DMS79 (cell line): ENCODE data around the gene OXER1.
"Not testable (repeated sequence)": the region's sequence is repeated elsewhere in the genome, so short reads cannot be mapped to it uniquely, and the experiment has no call there.

Experiments
- DNase-seq: peaks from one replicate; lab custom pipeline; 2025; lab: John Stamatoyannopoulos, UW

Gene OXER1

GRCh38 chr2:42752314-42752713 is 11.6 kb downstream of the OXER1 start:
- DNase-seq: no peak

GRCh38 chr2:42748840-42749239 is 15.1 kb downstream of the OXER1 start:
- DNase-seq: no peak

- DNase-seq: no peak
These were observed 16.5 kb downstream of the OXER1 start for GRCh38 chr2:42747422-42747821.

- DNase-seq: no peak
These were observed 19.3 kb downstream of the OXER1 start for GRCh38 chr2:42744545-42745082.

GRCh38 chr2:42743659-42743990 is 20.3 kb downstream of the OXER1 start:
- DNase-seq: no peak

- DNase-seq: no peak
These were observed 20.9 kb downstream of the OXER1 start for GRCh38 chr2:42742740-42743658.

GRCh38 chr2:42741140-42741539 is 22.8 kb downstream of the OXER1 start:
- no peak for DNase-seq

GRCh38 chr2:42736598-42737322 is 27.2 kb downstream of the OXER1 start:
- DNase-seq: no peak

- no peak for DNase-seq
These were observed 30.1 kb downstream of the OXER1 start for GRCh38 chr2:42733852-42734251.

- not testable (repeated sequence) for DNase-seq
These were observed 32.6 kb downstream of the OXER1 start for GRCh38 chr2:42731316-42731715.

GRCh38 chr2:42726680-42727079 is 37.3 kb downstream of the OXER1 start:
- no peak for DNase-seq

GRCh38 chr2:42725657-42726056 is 38.3 kb downstream of the OXER1 start:
- no peak for DNase-seq

GRCh38 chr2:42724886-42725285 is 39.0 kb downstream of the OXER1 start:
- no peak for DNase-seq

GRCh38 chr2:42723465-42723864 is 40.5 kb downstream of the OXER1 start:
- DNase-seq: no peak

- peak; percentile 90 for DNase-seq
These were observed 41.4 kb downstream of the OXER1 start for GRCh38 chr2:42722320-42723190.

- no peak for DNase-seq
These were observed 42.0 kb downstream of the OXER1 start for GRCh38 chr2:42721898-42722297.

- no peak for DNase-seq
These were observed 49.2 kb downstream of the OXER1 start for GRCh38 chr2:42714686-42715085.

GRCh38 chr2:42713920-42714319 is 50.0 kb downstream of the OXER1 start:
- no peak for DNase-seq

GRCh38 chr2:42712934-42713333 is 51.0 kb downstream of the OXER1 start:
- DNase-seq: no peak
